Peyer's patch (tissue), 4 donors: ENCODE data around the gene AFAP1L1. TPM values are rescaled to one million over a fixed set of nuclear protein-coding genes. Genes with fewer than 3 reads are reported as not detected.

Experiments
- DNase-seq, 3 donors: peaks; one replicate each; pipeline ENCODE4 v3.0.0-alpha.2; 2017 to 2019
- H3K27ac ChIP-seq, 4 donors: fragments of 200-600 bp; sonication (generic); one replicate each; pipeline ENCODE4 v1.5.1; 2016 to 2019
- H3K27me3 ChIP-seq, 2 donors: fragments of 200-600 bp; sonication (generic); one replicate each; pipeline ENCODE4 v1.5.1; 2019
- H3K36me3 ChIP-seq, 3 donors: fragments of 200-600 bp; sonication (generic); one replicate each; pipeline ENCODE4 v1.5.1; 2016 to 2019
- H3K4me1 ChIP-seq, 4 donors: fragments of 200-600 bp; sonication (generic); one replicate each; pipeline ENCODE4 v1.5.1; 2016 to 2019
- H3K4me3 ChIP-seq, 4 donors: fragments of 200-600 bp; sonication (generic); 1 replicate in 3 of 4; 2 replicates in 1 of 4; pipeline ENCODE4 v1.5.1; 2016 to 2019; ENCODE audit warnings: mild to moderate bottlenecking in 1 of 4
- H3K9me3 ChIP-seq, 4 donors: fragments of 200-600 bp; sonication (generic); one replicate each; pipeline ENCODE4 v1.5.1; 2016 to 2019; ENCODE audit warnings: mild to moderate bottlenecking in 1 of 4
- POLR2A ChIP-seq, 2 donors: fragments of 450-650 bp; IDR thresholded peaks; one replicate each; pipeline ENCODE4 v1.5.1; 2017; ENCODE audit warnings: antibody characterized with exemption in 2 of 2, mild to moderate bottlenecking in 2 of 2, moderate library complexity in 2 of 2
- total RNA-seq, 4 donors: library from RNA; depleted of rRNA; stranded (reverse); fragments of >200 nt; gene quantifications; one replicate each; pipeline ENCODE4 v1.1.0, GENCODE V29; 2016
- TF ChIP-seq, protein P1 (sequence below), 6 experiments: fragments of 450-650 bp in 4 of 6; fragments of 200-600 bp in 2 of 6; sonication (generic) in 1 of 6; IDR thresholded peaks; one replicate each; pipeline ENCODE4 v1.5.1; 2017 to 2019; ENCODE audit warnings: antibody characterized with exemption in 6 of 6, mild to moderate bottlenecking in 3 of 6, moderate library complexity in 1 of 6

The AFAP1L1 gene
- total RNA-seq, 4 donors from 2014 or later, result 3.3 to 14.9 (median 4.9) TPM

DNA sequence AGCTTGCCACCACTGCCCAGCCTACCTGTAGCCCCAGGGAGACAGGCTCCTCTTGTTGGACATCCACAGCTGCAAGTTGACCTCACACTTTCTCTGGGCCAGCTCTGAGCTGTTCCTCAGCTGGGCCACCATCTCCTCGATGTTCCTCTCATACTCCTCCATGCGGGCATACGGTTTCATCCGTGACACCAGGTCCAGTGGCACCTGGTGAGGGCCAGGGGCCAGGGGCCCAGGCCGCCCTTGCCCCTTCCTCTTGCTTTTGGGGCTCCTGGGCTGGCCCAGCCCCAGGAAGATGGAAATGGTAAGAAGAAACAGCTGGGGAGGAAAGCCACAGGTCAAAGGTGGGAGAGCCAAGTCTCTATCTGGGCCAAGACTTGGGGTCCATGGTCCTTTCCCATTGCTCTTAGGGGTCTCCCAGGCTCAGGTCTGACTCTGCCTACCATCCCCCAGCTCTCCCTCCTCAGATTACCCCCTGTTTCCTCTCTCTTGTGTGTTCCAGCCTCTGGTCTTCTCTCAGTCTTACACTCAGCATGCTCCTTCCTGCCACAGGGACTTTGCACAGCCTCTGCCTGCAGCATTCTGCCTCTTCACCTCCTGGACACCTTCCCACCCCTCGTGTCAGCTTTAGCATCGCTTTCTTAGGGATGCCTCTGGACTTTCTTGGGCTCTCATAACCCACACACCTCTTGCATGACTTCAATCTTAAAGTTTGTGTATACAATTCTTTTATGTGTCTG is 105.2 kb downstream of the AFAP1L1 start:
- TF ChIP-seq POLR2A (IDR thresholded peaks at IDR 0.05), result no peak
- TF ChIP-seq, protein P1, sequence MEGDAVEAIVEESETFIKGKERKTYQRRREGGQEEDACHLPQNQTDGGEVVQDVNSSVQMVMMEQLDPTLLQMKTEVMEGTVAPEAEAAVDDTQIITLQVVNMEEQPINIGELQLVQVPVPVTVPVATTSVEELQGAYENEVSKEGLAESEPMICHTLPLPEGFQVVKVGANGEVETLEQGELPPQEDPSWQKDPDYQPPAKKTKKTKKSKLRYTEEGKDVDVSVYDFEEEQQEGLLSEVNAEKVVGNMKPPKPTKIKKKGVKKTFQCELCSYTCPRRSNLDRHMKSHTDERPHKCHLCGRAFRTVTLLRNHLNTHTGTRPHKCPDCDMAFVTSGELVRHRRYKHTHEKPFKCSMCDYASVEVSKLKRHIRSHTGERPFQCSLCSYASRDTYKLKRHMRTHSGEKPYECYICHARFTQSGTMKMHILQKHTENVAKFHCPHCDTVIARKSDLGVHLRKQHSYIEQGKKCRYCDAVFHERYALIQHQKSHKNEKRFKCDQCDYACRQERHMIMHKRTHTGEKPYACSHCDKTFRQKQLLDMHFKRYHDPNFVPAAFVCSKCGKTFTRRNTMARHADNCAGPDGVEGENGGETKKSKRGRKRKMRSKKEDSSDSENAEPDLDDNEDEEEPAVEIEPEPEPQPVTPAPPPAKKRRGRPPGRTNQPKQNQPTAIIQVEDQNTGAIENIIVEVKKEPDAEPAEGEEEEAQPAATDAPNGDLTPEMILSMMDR (IDR thresholded peaks at IDR 0.05), result no peak
- H3K36me3 ChIP-seq, result no peaks in the 10 kb centered on the region
- H3K4me1 ChIP-seq, result peaks cover 0 to 4% (median 0%) of the 10 kb centered on the region in 4 donors
- H3K27ac ChIP-seq, result no peak overlapping the region
- no peak for DNase-seq
- H3K9me3 ChIP-seq, result no peaks in the 10 kb centered on the region
- H3K27me3 ChIP-seq, result no peaks in the 10 kb centered on the region
- no peak overlapping the region for H3K4me3 ChIP-seq

DNA sequence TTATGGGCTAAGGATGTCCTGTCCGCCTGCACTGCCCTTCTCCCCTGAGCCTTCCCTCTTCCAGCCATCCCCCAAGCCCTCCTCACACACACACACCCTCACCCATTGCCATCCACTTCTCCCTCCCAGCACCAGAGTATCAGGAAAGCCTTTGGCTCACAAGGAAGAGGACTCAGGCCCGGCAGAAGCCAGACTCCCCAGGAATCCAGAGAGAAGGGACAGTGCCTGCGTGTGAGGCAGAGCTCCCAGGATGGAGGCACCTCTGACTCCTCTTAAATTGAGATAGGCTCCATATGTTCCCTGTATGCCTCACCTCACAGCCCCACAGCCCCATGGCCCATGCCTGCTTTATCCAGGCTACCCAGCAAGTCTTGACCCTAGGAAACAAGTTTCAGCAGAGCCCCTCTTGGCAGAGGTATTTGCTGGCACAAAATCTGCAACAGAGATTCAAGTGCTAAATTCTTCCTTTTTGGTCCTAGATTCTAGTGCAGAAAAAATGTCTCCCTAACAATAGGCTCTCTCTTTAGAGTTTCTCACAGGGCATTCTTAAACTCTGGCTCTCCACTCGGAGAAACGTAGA is 106.7 kb downstream of the AFAP1L1 start:
- Histone ChIP-seq H3K27ac (peak overlapping the region in 2 of 4 donors; percentile 22 to 80), H3K27me3 (no peaks in the 10 kb centered on the region), H3K4me1 (peaks cover 0 to 4% (median 0%) of the 10 kb centered on the region in 4 donors), H3K36me3 (no peaks in the 10 kb centered on the region), H3K9me3 (no peaks in the 10 kb centered on the region), H3K4me3 (no peak overlapping the region)
- DNase-seq, result no peak
- TF ChIP-seq, protein P1 (IDR thresholded peaks at IDR 0.05), result no peak
- no peak for TF ChIP-seq POLR2A (IDR thresholded peaks at IDR 0.05)

GRCh38 chr5:149379177-149379761 is 107.6 kb downstream of the AFAP1L1 start, which contains the start of gene IL17B:
TSS of gene IL17B (minus strand) at chr5:149379292. CDS start at chr5:149379225, 67 bp downstream.
- no peak for DNase-seq
- Histone ChIP-seq H3K27me3 (no peaks in the 10 kb centered on the region), H3K4me1 (peaks cover 0 to 4% (median 0%) of the 10 kb centered on the region in 4 donors), H3K27ac (peak within 1 kb of the TSS in 3 of 4 donors; percentile 5 to 80 (median 38)), H3K9me3 (no peaks in the 10 kb centered on the region), H3K36me3 (no peaks in the 10 kb centered on the region), H3K4me3 (no peak within 1 kb of the TSS)
- TF ChIP-seq, protein P1 (IDR thresholded peaks at IDR 0.05), result no peak
- no peak for TF ChIP-seq POLR2A (IDR thresholded peaks at IDR 0.05)

GRCh38 chr5:149379818-149380374 is 108.2 kb downstream of the AFAP1L1 start:
- H3K9me3 ChIP-seq, result no peaks in the 10 kb centered on the region
- peaks cover 0 to 4% (median 0%) of the 10 kb centered on the region in 4 donors for H3K4me1 ChIP-seq
- H3K27me3 ChIP-seq, result no peaks in the 10 kb centered on the region
- H3K36me3 ChIP-seq, result no peaks in the 10 kb centered on the region
- H3K4me3 ChIP-seq, result no peak overlapping the region
- peak overlapping the region in 3 of 4 donors; percentile 5 to 80 (median 38) for H3K27ac ChIP-seq
- TF ChIP-seq, protein P1 (IDR thresholded peaks at IDR 0.05), result no peak
- no peak for TF ChIP-seq POLR2A (IDR thresholded peaks at IDR 0.05)
- no peak for DNase-seq

- DNase-seq, result no peak
- peak overlapping the region; percentile 20 to 80 (median 58) for H3K27ac ChIP-seq
- no peaks in the 10 kb centered on the region for H3K36me3 ChIP-seq
- H3K9me3 ChIP-seq, result no peaks in the 10 kb centered on the region
- H3K4me1 ChIP-seq, result peaks cover 0 to 5% (median 0%) of the 10 kb centered on the region in 4 donors
- H3K4me3 ChIP-seq, result no peak overlapping the region
- TF ChIP-seq POLR2A (IDR thresholded peaks at IDR 0.05), result no peak
- TF ChIP-seq, protein P1 (IDR thresholded peaks at IDR 0.05), result no peak
- H3K27me3 ChIP-seq, result no peaks in the 10 kb centered on the region
Observed at GRCh38 chr5:149380466-149381121, 108.9 kb downstream of the AFAP1L1 start.
